ENCODE results near the gene ARID1A.

ARID1A gene

DNA sequence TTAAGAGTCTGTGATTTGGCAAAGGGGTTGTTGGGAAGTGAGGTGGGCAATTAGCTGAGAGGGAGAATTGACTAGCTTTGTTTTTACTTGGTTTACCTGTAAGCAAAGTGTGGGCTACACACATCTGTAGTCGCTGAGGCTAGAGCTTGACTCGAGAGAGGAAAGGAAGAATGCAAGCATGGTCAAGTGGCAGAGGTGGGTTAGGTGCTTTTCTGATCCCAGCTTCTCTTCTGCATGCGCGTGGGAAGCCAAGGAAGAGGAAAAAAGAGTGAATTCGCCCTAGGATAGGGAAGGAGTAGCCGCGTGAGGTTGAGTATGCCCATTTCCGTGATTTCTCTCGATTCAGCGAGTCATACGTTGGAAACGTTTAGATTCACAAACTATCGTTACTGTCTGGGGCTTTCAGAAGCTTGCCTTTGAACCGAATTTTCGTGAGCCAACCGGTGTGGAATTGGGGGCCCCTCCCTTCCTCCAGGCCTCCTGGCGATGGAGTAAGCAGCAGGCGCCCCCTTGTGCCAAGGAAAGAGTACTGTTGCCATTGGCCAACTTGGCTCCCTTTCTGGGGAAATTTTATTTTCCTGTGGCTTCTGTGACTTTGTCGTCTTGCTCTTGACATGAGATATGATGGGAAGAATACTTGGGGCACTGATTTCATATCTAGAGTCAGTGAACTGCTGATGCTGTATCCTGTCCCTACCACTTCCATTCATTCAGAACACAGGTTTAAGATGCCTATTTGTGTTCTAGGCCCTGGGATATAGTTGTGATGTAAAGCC lies 93.2 kb downstream of the ARID1A start:
- TF ChIP-seq, protein P1, sequence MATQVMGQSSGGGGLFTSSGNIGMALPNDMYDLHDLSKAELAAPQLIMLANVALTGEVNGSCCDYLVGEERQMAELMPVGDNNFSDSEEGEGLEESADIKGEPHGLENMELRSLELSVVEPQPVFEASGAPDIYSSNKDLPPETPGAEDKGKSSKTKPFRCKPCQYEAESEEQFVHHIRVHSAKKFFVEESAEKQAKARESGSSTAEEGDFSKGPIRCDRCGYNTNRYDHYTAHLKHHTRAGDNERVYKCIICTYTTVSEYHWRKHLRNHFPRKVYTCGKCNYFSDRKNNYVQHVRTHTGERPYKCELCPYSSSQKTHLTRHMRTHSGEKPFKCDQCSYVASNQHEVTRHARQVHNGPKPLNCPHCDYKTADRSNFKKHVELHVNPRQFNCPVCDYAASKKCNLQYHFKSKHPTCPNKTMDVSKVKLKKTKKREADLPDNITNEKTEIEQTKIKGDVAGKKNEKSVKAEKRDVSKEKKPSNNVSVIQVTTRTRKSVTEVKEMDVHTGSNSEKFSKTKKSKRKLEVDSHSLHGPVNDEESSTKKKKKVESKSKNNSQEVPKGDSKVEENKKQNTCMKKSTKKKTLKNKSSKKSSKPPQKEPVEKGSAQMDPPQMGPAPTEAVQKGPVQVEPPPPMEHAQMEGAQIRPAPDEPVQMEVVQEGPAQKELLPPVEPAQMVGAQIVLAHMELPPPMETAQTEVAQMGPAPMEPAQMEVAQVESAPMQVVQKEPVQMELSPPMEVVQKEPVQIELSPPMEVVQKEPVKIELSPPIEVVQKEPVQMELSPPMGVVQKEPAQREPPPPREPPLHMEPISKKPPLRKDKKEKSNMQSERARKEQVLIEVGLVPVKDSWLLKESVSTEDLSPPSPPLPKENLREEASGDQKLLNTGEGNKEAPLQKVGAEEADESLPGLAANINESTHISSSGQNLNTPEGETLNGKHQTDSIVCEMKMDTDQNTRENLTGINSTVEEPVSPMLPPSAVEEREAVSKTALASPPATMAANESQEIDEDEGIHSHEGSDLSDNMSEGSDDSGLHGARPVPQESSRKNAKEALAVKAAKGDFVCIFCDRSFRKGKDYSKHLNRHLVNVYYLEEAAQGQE (IDR thresholded peaks at IDR 0.05; ENCODE audit: insufficient read depth in 1 of 2, low read depth in 2 of 2, low read length in 2 of 2) = no peak
- TF ChIP-seq TAF1 (IDR thresholded peaks at IDR 0.05; ENCODE audit: borderline replicate concordance, insufficient read depth, low read length) = no peak
- no peak for TF ChIP-seq SIN3A (IDR thresholded peaks at IDR 0.05; ENCODE audit: borderline replicate concordance, insufficient read depth, low read length)
- no peak for TF ChIP-seq FOXP2 (optimal IDR thresholded peaks at IDR 0.05; ENCODE audit: borderline replicate concordance, extremely low read depth, extremely low read length, insufficient read depth)
- TF ChIP-seq POLR2AphosphoS5 (IDR thresholded peaks at IDR 0.05; ENCODE audit: low read depth, low read length) = no peak

GRCh38 chr1:26789612-26789865 lies 93.7 kb downstream of the ARID1A start:
- TF ChIP-seq SIN3A (IDR thresholded peaks at IDR 0.05; ENCODE audit: borderline replicate concordance, insufficient read depth, low read length) (no peak), POLR2AphosphoS5 (IDR thresholded peaks at IDR 0.05; ENCODE audit: low read depth, low read length) (no peak), FOXP2 (optimal IDR thresholded peaks at IDR 0.05; ENCODE audit: borderline replicate concordance, extremely low read depth, extremely low read length, insufficient read depth) (no peak), TAF1 (IDR thresholded peaks at IDR 0.05; ENCODE audit: borderline replicate concordance, insufficient read depth, low read length) (no peak)
- TF ChIP-seq, protein P1 (IDR thresholded peaks at IDR 0.05; ENCODE audit: insufficient read depth in 1 of 2, low read depth in 2 of 2, low read length in 2 of 2) = no peak

DNA sequence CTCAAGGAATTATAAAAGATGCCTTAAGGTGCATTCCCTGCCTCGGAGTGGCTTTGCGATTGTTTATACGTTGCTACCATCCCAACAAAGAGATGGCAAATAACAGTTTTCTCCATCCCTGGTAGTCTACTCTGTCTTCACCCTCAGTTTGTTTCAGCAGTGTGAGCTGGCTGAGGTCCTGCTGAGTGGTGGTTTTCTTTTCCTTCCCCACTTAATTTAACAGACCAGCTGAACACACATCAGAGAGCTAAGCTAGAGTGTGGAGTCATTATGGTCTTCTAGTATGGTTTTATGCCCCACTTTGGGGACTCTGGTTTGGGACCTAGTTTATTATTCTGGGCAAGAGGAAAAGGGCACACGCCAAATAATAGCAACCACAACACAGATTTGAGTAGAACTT lies 94.1 kb downstream of the ARID1A start:
- TF ChIP-seq POLR2AphosphoS5 (IDR thresholded peaks at IDR 0.05; ENCODE audit: low read depth, low read length) (no peak), SIN3A (IDR thresholded peaks at IDR 0.05; ENCODE audit: borderline replicate concordance, insufficient read depth, low read length) (no peak), TAF1 (IDR thresholded peaks at IDR 0.05; ENCODE audit: borderline replicate concordance, insufficient read depth, low read length) (no peak), FOXP2 (optimal IDR thresholded peaks at IDR 0.05; ENCODE audit: borderline replicate concordance, extremely low read depth, extremely low read length, insufficient read depth) (no peak)
- TF ChIP-seq, protein P1 (IDR thresholded peaks at IDR 0.05; ENCODE audit: insufficient read depth in 1 of 2, low read depth in 2 of 2, low read length in 2 of 2) = no peak

- TF ChIP-seq SIN3A (IDR thresholded peaks at IDR 0.05; ENCODE audit: borderline replicate concordance, insufficient read depth, low read length) = no peak
- TF ChIP-seq TAF1 (IDR thresholded peaks at IDR 0.05; ENCODE audit: borderline replicate concordance, insufficient read depth, low read length) = no peak
- no peak for TF ChIP-seq POLR2AphosphoS5 (IDR thresholded peaks at IDR 0.05; ENCODE audit: low read depth, low read length)
- TF ChIP-seq, protein P1 (IDR thresholded peaks at IDR 0.05; ENCODE audit: insufficient read depth in 1 of 2, low read depth in 2 of 2, low read length in 2 of 2) = no peak
- no peak for TF ChIP-seq FOXP2 (optimal IDR thresholded peaks at IDR 0.05; ENCODE audit: borderline replicate concordance, extremely low read depth, extremely low read length, insufficient read depth)
These were observed 94.7 kb downstream of the ARID1A start for GRCh38 chr1:26790551-26790953.

Data from PFSK-1 (cell line).